Thoracic aorta (tissue), 2 donors: Measurements from ENCODE around the gene MARS1. TPM values are rescaled to one million over a fixed set of nuclear protein-coding genes. Genes with fewer than 3 reads are reported as not detected.
"Not testable (repeated sequence)": the region's sequence is repeated elsewhere in the genome, so short reads cannot be mapped to it uniquely, and the experiment has no call there.

Experiments used
- ATAC-seq: fragments of 150-250 bp; one replicate; pipeline ENCODE4 v1.8.0; 2017; ENCODE audit warnings: low read depth; ENCODE audit not compliant: insufficient number of reproducible peaks, low FRiP score
- DNase-seq: peaks from one replicate; pipeline ENCODE4 v3.0.0-alpha.2; 2020; ENCODE audit warnings: low spot score
- H3K27ac ChIP-seq, 2 donors: fragments of 200-600 bp; sonication (generic); 1 replicate in 1 of 2; 2 replicates in 1 of 2; pipeline ENCODE4 v1.5.1; 2016; ENCODE audit warnings: mild to moderate bottlenecking in 2 of 2, moderate library complexity in 2 of 2
- H3K27me3 ChIP-seq: fragments of 200-600 bp; sonication (generic); replicated peaks from 2 replicates; pipeline ENCODE4 v1.6.0; 2016; ENCODE audit warnings: mild to moderate bottlenecking; ENCODE audit not compliant: insufficient read depth
- H3K36me3 ChIP-seq: fragments of 200-600 bp; sonication (generic); one replicate; pipeline ENCODE4 v1.5.1; 2016
- H3K4me1 ChIP-seq, 2 donors: fragments of 200-600 bp; sonication (generic); 1 replicate in 1 of 2; 2 replicates in 1 of 2; pipeline versions ENCODE4 v1.5.1 to v1.6.0; 2016; ENCODE audit warnings: low read depth in 2 of 2, mild to moderate bottlenecking in 1 of 2; ENCODE audit not compliant: control insufficient read depth in 1 of 2
- H3K4me3 ChIP-seq: fragments of 200-600 bp; sonication (generic); 2 replicates; pipeline ENCODE4 v1.5.1; 2016; ENCODE audit warnings: mild to moderate bottlenecking
- H3K9me3 ChIP-seq: fragments of 200-600 bp; sonication (generic); 2 replicates; pipeline ENCODE4 v1.5.1; 2016
- CTCF ChIP-seq: fragments of 200-600 bp; sonication (generic); IDR thresholded peaks from one replicate; pipeline ENCODE4 v1.5.1; 2019; ENCODE audit warnings: antibody characterized with exemption
- total RNA-seq, 2 donors: library from RNA; depleted of rRNA; stranded (reverse); fragments of >200 nt; gene quantifications; one replicate each; pipeline versions ENCODE4 v1.1.0 to v1.2.3, GENCODE V29; 2016

Gene MARS1
- total RNA-seq, 2 donors from 2014 or later = 58.8 to 104 TPM

GRCh38 chr12:57489157-57489641 lies 1.3 kb downstream of the MARS1 start:
- no peak overlapping the region for H3K27ac ChIP-seq
- no peak for DNase-seq
- ATAC-seq = no peak
- H3K4me3 ChIP-seq = peak overlapping the region; percentile 72
- no peaks in the 10 kb centered on the region for H3K9me3 ChIP-seq
- H3K27me3 ChIP-seq = no peaks in the 10 kb centered on the region
- peaks cover 31% of the 10 kb centered on the region for H3K36me3 ChIP-seq
- peaks cover 6 to 12% of the 10 kb centered on the region in 2 donors for H3K4me1 ChIP-seq
- TF ChIP-seq CTCF = no peak

- H3K27me3 ChIP-seq = no peaks in the 10 kb centered on the region
- no peak overlapping the region for H3K4me3 ChIP-seq
- H3K9me3 ChIP-seq = no peaks in the 10 kb centered on the region
- H3K36me3 ChIP-seq = peaks cover 31% of the 10 kb centered on the region
- TF ChIP-seq CTCF = no peak
- ATAC-seq (no peak), DNase-seq (no peak)
- H3K27ac ChIP-seq = no peak overlapping the region
- peaks cover 6 to 12% of the 10 kb centered on the region in 2 donors for H3K4me1 ChIP-seq
These were observed 2.3 kb downstream of the MARS1 start for GRCh38 chr12:57490126-57490525.

- Histone ChIP-seq H3K27me3 (no peaks in the 10 kb centered on the region), H3K27ac (no peak overlapping the region), H3K36me3 (peaks cover 33% of the 10 kb centered on the region), H3K4me1 (peaks cover 6 to 12% of the 10 kb centered on the region in 2 donors), H3K9me3 (no peaks in the 10 kb centered on the region), H3K4me3 (no peak overlapping the region)
- DNase-seq (no peak), ATAC-seq (no peak)
- TF ChIP-seq CTCF = no peak
These were observed 3.8 kb downstream of the MARS1 start for GRCh38 chr12:57491393-57492280.

GRCh38 chr12:57495051-57495701 lies 7.3 kb downstream of the MARS1 start:
- not testable (repeated sequence) for H3K9me3 ChIP-seq, H3K4me3 ChIP-seq, H3K27me3 ChIP-seq, DNase-seq, H3K4me1 ChIP-seq, ATAC-seq, H3K27ac ChIP-seq
- H3K36me3 ChIP-seq = peaks cover 52% of the 10 kb centered on the region

- H3K36me3 ChIP-seq = peaks cover 50% of the 10 kb centered on the region
- TF ChIP-seq CTCF = no peak
- no peaks in the 10 kb centered on the region for H3K4me1 ChIP-seq
- no peak overlapping the region for H3K27ac ChIP-seq
- H3K27me3 ChIP-seq = no peaks in the 10 kb centered on the region
- H3K9me3 ChIP-seq = no peaks in the 10 kb centered on the region
- ATAC-seq = no peak
- DNase-seq = no peak
- no peak overlapping the region for H3K4me3 ChIP-seq
These were observed 9.0 kb downstream of the MARS1 start for GRCh38 chr12:57496822-57497221.
